DND-41 (cell line): ENCODE results near the gene ING2.

ENCODE experiments used
- CTCF ChIP-seq: IDR thresholded peaks from 2 replicates; pipeline ENCODE4 v1.5.1; 2012; ENCODE audit warnings: borderline replicate concordance, low read length, moderate library complexity, mild to moderate bottlenecking; ENCODE audit not compliant: poor library complexity, severe bottlenecking; ENCODE audit errors: extremely low read depth
- EZH2 ChIP-seq: IDR thresholded peaks from 3 replicates; pipeline ENCODE4 v1.6.1; 2012; ENCODE audit warnings: borderline replicate concordance, low read depth, mild to moderate bottlenecking, moderate library complexity, low read length, inconsistent platforms; ENCODE audit not compliant: severe bottlenecking

GRCh38 chr4:183504064-183504929 lies 561 bp upstream of the ING2 start:
- no peak for TF ChIP-seq CTCF
- no peak for TF ChIP-seq EZH2
